ENCODE results near the gene KCTD11.
"Not testable (repeated sequence)": the region's sequence is repeated elsewhere in the genome, so short reads cannot be mapped to it uniquely, and the experiment has no call there.

Gene KCTD11

GRCh38 chr17:7329374-7329996 lies 22.5 kb upstream of the KCTD11 start:
- DNase-seq = peak; percentile 95
- Mint-ChIP-seq H3K4me1 (peaks cover 49% of the 10 kb centered on the region), H3K27ac (peak overlapping the region; percentile 97), H3K4me3 (peak overlapping the region; percentile 97), H3K9me3 (no peaks in the 10 kb centered on the region), H3K36me3 (ENCODE audit: low read depth) (peaks cover 7% of the 10 kb centered on the region), H3K27me3 (peaks cover 4% of the 10 kb centered on the region)
- ATAC-seq = peak; percentile 70

GRCh38 chr17:7329997-7330637 lies 21.8 kb upstream of the KCTD11 start:
- H3K36me3 Mint-ChIP-seq (ENCODE audit: low read depth) = peaks cover 5% of the 10 kb centered on the region
- peak overlapping the region; percentile 97 for H3K4me3 Mint-ChIP-seq
- ATAC-seq (peak; percentile 74), DNase-seq (peak; percentile 85)
- H3K4me1 Mint-ChIP-seq = peaks cover 51% of the 10 kb centered on the region
- peaks cover 4% of the 10 kb centered on the region for H3K27me3 Mint-ChIP-seq
- peak overlapping the region; percentile 97 for H3K27ac Mint-ChIP-seq
- H3K9me3 Mint-ChIP-seq = no peaks in the 10 kb centered on the region

- Mint-ChIP-seq H3K27ac (no peak overlapping the region), H3K9me3 (no peaks in the 10 kb centered on the region), H3K27me3 (peaks cover 4% of the 10 kb centered on the region), H3K4me3 (peak overlapping the region; percentile 97), H3K36me3 (ENCODE audit: low read depth) (peaks cover 5% of the 10 kb centered on the region), H3K4me1 (peaks cover 56% of the 10 kb centered on the region)
- no peak for DNase-seq
- ATAC-seq = no peak
These were observed 21.3 kb upstream of the KCTD11 start for GRCh38 chr17:7330638-7331015.

GRCh38 chr17:7332111-7332510 lies 19.9 kb upstream of the KCTD11 start:
- Mint-ChIP-seq H3K4me1 (peaks cover 63% of the 10 kb centered on the region), H3K36me3 (ENCODE audit: low read depth) (peaks cover 7% of the 10 kb centered on the region), H3K27me3 (peaks cover 4% of the 10 kb centered on the region), H3K27ac (no peak overlapping the region), H3K9me3 (no peaks in the 10 kb centered on the region), H3K4me3 (peak overlapping the region; percentile 8)
- ATAC-seq = no peak
- DNase-seq = no peak

- Mint-ChIP-seq H3K36me3 (ENCODE audit: low read depth) (peaks cover 12% of the 10 kb centered on the region), H3K4me3 (peak overlapping the region; percentile 41), H3K4me1 (peaks cover 65% of the 10 kb centered on the region)
- DNase-seq, H3K9me3 Mint-ChIP-seq, H3K27me3 Mint-ChIP-seq, H3K27ac Mint-ChIP-seq, ATAC-seq: not testable (repeated sequence)
These were observed 19.3 kb upstream of the KCTD11 start for GRCh38 chr17:7332600-7333069.

- Mint-ChIP-seq H3K36me3 (ENCODE audit: low read depth) (peaks cover 16% of the 10 kb centered on the region), H3K9me3 (no peaks in the 10 kb centered on the region), H3K4me1 (peaks cover 58% of the 10 kb centered on the region), H3K27me3 (no peaks in the 10 kb centered on the region), H3K4me3 (peak overlapping the region; percentile 95), H3K27ac (peak overlapping the region; percentile 89)
- ATAC-seq = no peak
- DNase-seq = no peak
These were observed 16.9 kb upstream of the KCTD11 start for GRCh38 chr17:7334938-7335538.

GRCh38 chr17:7335765-7336164 lies 16.2 kb upstream of the KCTD11 start:
- not testable (repeated sequence) for H3K27me3 Mint-ChIP-seq, H3K9me3 Mint-ChIP-seq, DNase-seq, ATAC-seq
- Mint-ChIP-seq H3K4me3 (peak overlapping the region; percentile 95), H3K4me1 (peaks cover 56% of the 10 kb centered on the region), H3K27ac (peak overlapping the region; percentile 89), H3K36me3 (ENCODE audit: low read depth) (peaks cover 20% of the 10 kb centered on the region)

GRCh38 chr17:7336240-7337175 lies 15.5 kb upstream of the KCTD11 start, which contains the start of gene ACAP1:
Gene ACAP1 (plus strand): TSS chr17:7336529. CDS start chr17:7336735, 206 bp downstream.
- Mint-ChIP-seq H3K36me3 (ENCODE audit: low read depth) (peaks cover 22% of the 10 kb centered on the region), H3K27me3 (no peaks in the 10 kb centered on the region), H3K9me3 (no peaks in the 10 kb centered on the region), H3K4me1 (peaks cover 54% of the 10 kb centered on the region), H3K27ac (peak within 1 kb of the TSS; percentile 89), H3K4me3 (peak within 1 kb of the TSS; percentile 95)
- DNase-seq = peak; percentile 91
- peak; percentile 94 for ATAC-seq

- DNase-seq, H3K9me3 Mint-ChIP-seq, H3K27me3 Mint-ChIP-seq, ATAC-seq: not testable (repeated sequence)
- Mint-ChIP-seq H3K27ac (peak overlapping the region; percentile 89), H3K36me3 (ENCODE audit: low read depth) (peaks cover 23% of the 10 kb centered on the region), H3K4me3 (peak overlapping the region; percentile 95), H3K4me1 (peaks cover 46% of the 10 kb centered on the region)
These were observed 14.4 kb upstream of the KCTD11 start for GRCh38 chr17:7337600-7337999.

GRCh38 chr17:7340179-7340578 lies 11.8 kb upstream of the KCTD11 start:
- Mint-ChIP-seq H3K27me3 (no peaks in the 10 kb centered on the region), H3K4me3 (no peak overlapping the region), H3K27ac (peak overlapping the region; percentile 23), H3K36me3 (ENCODE audit: low read depth) (peaks cover 23% of the 10 kb centered on the region), H3K4me1 (peaks cover 38% of the 10 kb centered on the region), H3K9me3 (no peaks in the 10 kb centered on the region)
- ATAC-seq (no peak), DNase-seq (no peak)

- H3K27me3 Mint-ChIP-seq = no peaks in the 10 kb centered on the region
- no peak overlapping the region for H3K4me3 Mint-ChIP-seq
- H3K4me1 Mint-ChIP-seq = peaks cover 27% of the 10 kb centered on the region
- DNase-seq = no peak
- H3K27ac Mint-ChIP-seq = no peak overlapping the region
- ATAC-seq = no peak
- peaks cover 23% of the 10 kb centered on the region for H3K36me3 Mint-ChIP-seq (ENCODE audit: low read depth)
- H3K9me3 Mint-ChIP-seq = no peaks in the 10 kb centered on the region
These were observed 10.1 kb upstream of the KCTD11 start for GRCh38 chr17:7341842-7342241.

- H3K4me1 Mint-ChIP-seq = peaks cover 16% of the 10 kb centered on the region
- H3K27ac Mint-ChIP-seq = no peak overlapping the region
- DNase-seq (no peak), ATAC-seq (no peak)
- no peak overlapping the region for H3K4me3 Mint-ChIP-seq
- H3K9me3 Mint-ChIP-seq = no peaks in the 10 kb centered on the region
- H3K36me3 Mint-ChIP-seq (ENCODE audit: low read depth) = peaks cover 16% of the 10 kb centered on the region
- no peaks in the 10 kb centered on the region for H3K27me3 Mint-ChIP-seq
These were observed 8.7 kb upstream of the KCTD11 start for GRCh38 chr17:7343250-7343649.

- DNase-seq = no peak
- Mint-ChIP-seq H3K4me1 (peaks cover 20% of the 10 kb centered on the region), H3K27ac (no peak overlapping the region), H3K9me3 (no peaks in the 10 kb centered on the region), H3K36me3 (ENCODE audit: low read depth) (peaks cover 10% of the 10 kb centered on the region), H3K4me3 (no peak overlapping the region), H3K27me3 (no peaks in the 10 kb centered on the region)
- ATAC-seq = no peak
These were observed 5.0 kb upstream of the KCTD11 start for GRCh38 chr17:7346761-7347614.

Measured in activated naive CD8-positive, alpha-beta T cell treated with anti-CD3 and anti-CD28 coated beads, Interleukin-2, amount 50 U/mL, for 24 hours (primary cell).